GM12875 (cell line): ENCODE measurements around the gene PTPRG.

Source experiments
- H3K4me3 ChIP-seq: one replicate; pipeline ENCODE4 v1.5.1; 2011; ENCODE audit warnings: low read depth, low read length, control low read depth
- TF ChIP-seq, protein P1 (sequence below): IDR thresholded peaks from 2 replicates; pipeline ENCODE4 v1.5.1; 2011; ENCODE audit warnings: low read depth, mild to moderate bottlenecking, control low read depth, inconsistent platforms, low read length, moderate library complexity, borderline replicate concordance; ENCODE audit not compliant: insufficient read depth

PTPRG gene

DNA sequence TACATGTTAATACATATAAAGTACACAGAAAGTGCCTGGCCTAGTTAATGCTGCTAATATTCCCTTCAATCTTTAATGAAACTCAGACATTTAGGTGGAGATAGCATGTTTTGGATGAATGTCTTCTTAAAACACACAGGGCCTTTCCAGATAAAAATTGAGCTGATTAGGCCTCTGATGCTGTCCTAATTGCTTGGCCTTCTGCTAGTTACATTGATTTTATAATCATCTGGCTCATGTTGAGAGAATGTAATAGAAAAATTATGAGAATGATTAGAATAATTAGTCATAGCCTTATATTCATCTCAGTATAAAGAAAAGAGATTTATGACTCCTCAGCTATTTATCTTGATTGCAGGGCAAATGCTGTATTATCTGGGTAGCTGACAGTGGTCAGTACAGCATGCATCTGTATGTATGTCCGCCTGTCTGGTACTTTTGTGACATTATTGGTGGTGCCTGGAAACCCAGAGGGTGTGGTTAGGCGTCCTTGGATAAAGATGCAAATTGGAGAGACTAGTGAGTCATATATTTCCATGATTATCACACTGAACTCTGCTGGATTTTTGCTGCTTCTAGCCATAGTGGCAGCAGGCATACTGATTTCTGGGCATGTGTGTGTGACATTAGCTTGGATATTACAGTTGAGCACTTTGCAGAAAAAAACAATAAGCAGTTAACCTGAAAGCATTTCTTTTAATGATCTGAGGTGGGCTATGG lies 691.2 kb downstream of the PTPRG start:
- TF ChIP-seq, protein P1, sequence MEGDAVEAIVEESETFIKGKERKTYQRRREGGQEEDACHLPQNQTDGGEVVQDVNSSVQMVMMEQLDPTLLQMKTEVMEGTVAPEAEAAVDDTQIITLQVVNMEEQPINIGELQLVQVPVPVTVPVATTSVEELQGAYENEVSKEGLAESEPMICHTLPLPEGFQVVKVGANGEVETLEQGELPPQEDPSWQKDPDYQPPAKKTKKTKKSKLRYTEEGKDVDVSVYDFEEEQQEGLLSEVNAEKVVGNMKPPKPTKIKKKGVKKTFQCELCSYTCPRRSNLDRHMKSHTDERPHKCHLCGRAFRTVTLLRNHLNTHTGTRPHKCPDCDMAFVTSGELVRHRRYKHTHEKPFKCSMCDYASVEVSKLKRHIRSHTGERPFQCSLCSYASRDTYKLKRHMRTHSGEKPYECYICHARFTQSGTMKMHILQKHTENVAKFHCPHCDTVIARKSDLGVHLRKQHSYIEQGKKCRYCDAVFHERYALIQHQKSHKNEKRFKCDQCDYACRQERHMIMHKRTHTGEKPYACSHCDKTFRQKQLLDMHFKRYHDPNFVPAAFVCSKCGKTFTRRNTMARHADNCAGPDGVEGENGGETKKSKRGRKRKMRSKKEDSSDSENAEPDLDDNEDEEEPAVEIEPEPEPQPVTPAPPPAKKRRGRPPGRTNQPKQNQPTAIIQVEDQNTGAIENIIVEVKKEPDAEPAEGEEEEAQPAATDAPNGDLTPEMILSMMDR, result no peak
- H3K4me3 ChIP-seq, result no peak overlapping the region

DNA sequence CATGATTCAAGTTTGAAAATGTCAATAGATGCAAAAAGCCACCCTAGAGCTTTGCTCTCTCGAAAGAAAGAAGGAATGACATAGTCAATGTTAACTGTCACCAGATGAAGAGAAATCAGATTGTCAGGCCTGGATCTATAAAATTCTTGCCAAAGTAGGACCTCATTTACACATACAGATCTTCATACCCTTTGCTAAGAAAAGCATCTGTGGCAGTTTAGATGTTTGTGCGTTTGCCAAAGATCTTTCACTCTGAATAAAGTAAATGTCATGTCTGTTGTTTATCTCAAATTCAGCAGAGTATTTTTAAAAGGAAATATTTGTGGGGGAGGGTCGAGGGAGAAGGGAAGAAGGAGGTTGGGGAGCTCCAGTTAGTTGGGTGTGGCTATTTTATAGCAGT lies 692.6 kb downstream of the PTPRG start:
- TF ChIP-seq, protein P1, result no peak

DNA sequence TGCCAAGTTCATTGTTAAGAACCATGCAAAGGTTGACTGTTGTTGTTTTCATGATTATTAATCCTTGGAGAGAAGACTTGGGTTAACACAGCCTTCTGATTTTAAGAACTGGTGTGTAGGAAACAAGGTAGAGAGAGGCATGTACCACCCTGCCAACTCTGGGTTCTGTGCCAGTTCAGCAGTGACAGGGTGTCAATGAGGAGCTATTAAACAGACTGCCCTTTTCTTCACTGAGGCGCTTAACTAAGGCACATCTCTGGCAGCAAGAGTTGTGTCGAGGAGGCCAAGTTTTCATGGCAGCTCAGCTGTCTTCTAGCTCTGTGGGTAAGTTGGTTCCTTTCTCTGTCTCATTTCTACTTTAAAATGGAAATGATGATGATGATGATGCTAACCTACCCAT lies 694.4 kb downstream of the PTPRG start:
- H3K4me3 ChIP-seq, result no peak overlapping the region
- TF ChIP-seq, protein P1, result no peak

More for the DNA sequence above, 692.6 kb downstream of the PTPRG start:
- H3K4me3 ChIP-seq, result no peak overlapping the region

DNA sequence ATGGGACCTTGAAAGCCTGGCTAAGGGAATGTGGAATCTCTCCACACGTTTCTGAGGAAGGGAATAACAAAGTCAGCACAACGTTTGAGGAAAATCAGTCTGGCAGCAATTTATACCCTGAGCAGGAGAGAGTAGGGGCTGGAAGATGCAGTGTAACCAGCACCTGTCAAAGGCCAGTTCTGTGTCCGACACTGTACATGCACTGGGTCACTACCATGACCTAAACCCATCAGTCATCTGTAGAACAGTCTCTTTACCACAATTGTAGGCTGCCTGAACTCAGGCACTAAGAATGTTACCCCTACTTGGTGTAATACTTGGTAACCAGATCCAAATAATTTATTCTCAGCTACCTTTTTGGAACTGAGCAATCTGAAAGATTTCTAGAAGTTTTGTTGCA lies 698.6 kb downstream of the PTPRG start:
- H3K4me3 ChIP-seq, result no peak overlapping the region
- TF ChIP-seq, protein P1, result no peak

DNA sequence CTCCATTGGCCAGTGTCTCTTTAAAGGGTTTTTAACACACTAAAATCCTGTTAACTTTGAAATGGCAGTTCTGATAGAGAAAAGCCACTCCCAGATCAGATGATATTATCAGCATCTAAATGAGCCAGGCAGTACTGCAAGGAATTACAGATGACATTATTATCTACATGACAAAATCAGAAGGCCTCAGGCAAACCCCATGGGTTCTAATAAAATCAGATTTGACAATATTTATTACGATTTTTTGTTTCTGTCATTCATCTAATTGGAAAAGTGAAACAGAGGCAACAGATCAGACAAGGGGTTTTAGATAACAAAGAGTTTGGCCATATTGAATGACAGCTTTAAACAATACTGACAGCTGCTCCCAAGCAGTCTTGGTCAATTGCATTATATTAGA lies 699.3 kb downstream of the PTPRG start:
- no peak overlapping the region for H3K4me3 ChIP-seq
- TF ChIP-seq, protein P1, result no peak

DNA sequence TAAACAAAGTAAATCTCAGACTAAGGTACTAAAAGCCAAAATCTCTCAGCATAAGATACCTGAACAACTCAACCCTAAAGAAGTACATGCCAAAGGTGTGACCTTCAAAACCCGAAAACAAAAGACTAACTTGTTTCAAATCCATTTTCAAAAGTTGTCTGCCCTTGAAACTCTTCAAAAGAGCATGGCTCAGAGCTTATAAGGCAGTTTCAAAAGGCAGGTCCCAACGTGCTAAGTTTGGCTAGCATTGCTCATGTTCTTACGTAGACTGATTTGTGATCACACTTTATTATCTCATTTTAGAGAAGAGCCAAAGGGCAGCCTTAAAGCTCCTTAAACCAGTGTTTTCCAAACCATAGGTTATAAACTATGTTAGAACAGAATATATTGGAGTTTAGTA lies 699.8 kb downstream of the PTPRG start:
- H3K4me3 ChIP-seq, result no peak overlapping the region
- TF ChIP-seq, protein P1, result no peak

DNA sequence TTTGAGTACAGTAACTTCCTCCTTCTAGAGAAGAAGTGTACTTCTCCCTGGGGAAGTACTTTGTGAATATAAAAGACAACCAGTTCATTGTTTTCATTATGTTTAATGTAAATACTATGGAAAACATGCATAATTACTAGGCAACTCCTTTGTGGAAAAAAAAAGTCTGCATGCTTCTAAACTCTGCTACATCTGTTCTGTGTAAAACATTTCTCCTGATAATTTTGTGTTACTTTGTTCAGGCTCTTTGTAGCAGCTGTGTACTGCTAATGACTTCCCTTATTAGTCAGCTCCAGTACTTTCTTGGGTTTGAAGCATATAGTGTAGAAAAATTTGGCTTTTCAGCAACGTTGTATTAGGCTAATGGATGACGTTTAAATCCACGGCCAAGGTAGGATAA lies 700.4 kb downstream of the PTPRG start:
- TF ChIP-seq, protein P1, result no peak
- no peak overlapping the region for H3K4me3 ChIP-seq
